HTERT RPE-1 (cell line): ENCODE data around the gene DNAH17.

Experiments
- in situ Hi-C: fragments of 300-500 bp; cut with MboI; formaldehyde crosslinking; loops from 4 replicates; pipeline ENCODE4 v1.14.3; 2020; ENCODE audit warnings: low sequenced_read_pairs

The DNAH17 gene

DNA sequence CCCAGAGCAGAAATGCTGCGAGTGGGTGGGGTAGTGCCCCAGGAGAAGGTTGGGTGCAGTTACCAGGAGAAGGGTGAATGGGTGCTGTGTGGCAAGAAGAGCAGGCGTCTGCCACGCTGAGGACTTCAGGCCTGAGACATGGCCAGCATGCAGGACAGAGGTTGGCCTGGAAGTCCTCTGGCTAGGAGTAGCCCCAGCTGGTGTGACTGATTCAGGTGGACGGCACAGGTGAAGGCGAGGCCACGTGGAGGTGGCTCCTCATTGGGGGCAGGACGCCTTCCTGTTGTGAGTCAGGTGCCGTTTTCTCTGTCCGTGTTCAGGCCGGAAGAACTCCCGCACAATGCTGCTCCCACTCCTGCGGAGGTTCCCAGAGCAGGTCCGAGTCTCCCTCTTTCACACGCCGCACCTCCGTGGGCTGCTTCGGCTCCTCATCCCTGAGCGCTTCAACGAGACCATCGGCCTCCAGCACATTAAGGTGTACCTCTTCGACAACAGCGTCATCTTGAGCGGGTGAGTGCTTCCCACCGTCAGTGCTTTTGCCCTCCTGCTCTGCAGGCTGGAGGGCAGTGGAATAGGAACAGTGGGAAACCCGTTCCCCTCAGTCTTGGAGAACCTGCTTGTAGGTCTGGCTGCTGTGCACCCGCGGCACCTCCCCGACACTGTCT, 178.0 kb downstream of the DNAH17 start:
- in situ Hi-C loops = no loop called here

DNA sequence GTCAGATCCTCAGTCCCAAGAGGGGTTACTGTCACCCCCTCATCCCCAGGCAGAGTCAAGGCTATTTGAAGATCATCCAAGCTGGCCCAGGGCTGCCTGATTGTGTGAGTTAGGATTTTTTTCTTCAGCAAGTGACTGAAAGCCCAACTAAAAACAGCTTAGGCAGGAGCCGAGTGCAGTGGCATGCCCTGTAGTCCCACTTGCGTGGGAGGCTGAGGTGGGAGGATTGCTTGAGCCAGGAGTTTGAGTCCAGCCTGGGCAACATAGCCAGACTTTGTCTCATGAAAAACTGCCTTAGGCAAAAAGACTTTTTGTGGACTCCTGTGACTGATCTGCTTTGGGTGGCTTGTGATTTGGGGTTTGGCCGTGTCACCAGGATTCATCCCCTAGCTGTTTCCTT, 178.8 kb downstream of the DNAH17 start:
- in situ Hi-C loops = no loop called here

DNA sequence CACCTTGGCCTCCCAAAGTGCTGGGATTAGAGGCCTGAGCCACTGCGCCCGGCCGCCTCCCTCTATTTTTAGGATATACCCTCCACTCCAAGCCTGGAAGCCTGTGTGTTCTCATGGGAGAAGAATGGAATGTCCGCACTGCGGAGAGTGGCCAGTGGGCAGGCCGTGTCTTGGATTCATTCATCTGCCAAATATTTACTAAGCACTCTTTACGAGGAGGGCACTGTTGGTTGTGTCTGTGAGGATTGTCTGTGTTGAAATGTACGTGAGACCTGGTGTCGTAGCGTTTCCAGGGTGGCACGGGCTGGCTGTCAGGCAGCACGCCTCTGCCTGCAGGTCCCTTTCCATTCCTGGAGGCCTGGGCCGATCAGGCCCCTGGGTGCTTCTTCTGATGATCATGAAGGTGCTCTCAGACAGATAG, 179.5 kb downstream of the DNAH17 start:
- in situ Hi-C loops = no loop called here

- in situ Hi-C loops = no loop called here
Observed at GRCh38 chr17:78396441-78397337, 180.5 kb downstream of the DNAH17 start.

DNA sequence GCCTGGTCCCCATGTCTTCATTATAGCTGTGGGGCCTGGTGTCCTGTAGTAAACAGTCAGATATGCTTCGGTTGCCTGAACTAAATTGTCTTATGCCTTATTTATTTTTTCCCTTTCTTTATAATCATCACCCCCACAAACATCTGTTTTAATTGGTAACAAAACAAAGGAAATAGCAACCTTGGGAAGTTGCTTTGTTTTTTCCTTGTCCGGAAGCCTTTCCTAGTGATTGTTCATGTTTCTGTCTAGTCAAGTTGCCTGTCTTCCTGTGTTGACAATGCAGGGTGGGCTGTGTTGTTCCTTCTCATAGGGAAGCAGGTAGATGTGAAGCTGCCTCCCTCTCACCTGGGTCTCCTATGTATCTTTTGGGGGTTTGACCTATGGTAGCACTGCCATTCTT, 182.0 kb downstream of the DNAH17 start:
- in situ Hi-C loops = no loop called here

GRCh38 chr17:78394209-78394608, 183.0 kb downstream of the DNAH17 start:
- in situ Hi-C loops = no loop called here

GRCh38 chr17:78393575-78393974, 183.6 kb downstream of the DNAH17 start:
- in situ Hi-C loops = no loop called here

- in situ Hi-C loops = no loop called here
Observed at GRCh38 chr17:78392295-78392694, 184.9 kb downstream of the DNAH17 start.

GRCh38 chr17:78391843-78392242, 185.4 kb downstream of the DNAH17 start:
- in situ Hi-C loops = no loop called here

DNA sequence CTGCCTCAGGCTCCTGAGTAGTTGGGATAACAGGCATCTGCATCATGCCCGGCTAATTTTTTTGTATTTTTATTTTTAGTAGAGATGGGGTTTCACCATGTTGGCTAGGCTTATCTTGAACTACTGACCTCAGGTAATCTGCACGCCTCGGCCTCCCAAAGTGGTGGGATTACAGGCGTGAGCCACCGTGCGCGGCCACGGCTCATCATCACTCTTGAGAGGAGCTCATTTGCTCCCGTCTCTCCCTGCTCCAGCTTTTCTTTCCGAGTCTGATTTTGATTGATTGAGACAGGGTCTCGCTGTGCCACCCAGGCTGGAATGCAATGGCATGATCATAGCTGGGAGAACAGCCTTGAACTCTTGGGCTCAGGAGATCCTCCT, 186.2 kb downstream of the DNAH17 start:
- in situ Hi-C loops = no loop called here

- in situ Hi-C loops = no loop called here
Observed at GRCh38 chr17:78390241-78391050, 186.8 kb downstream of the DNAH17 start.

DNA sequence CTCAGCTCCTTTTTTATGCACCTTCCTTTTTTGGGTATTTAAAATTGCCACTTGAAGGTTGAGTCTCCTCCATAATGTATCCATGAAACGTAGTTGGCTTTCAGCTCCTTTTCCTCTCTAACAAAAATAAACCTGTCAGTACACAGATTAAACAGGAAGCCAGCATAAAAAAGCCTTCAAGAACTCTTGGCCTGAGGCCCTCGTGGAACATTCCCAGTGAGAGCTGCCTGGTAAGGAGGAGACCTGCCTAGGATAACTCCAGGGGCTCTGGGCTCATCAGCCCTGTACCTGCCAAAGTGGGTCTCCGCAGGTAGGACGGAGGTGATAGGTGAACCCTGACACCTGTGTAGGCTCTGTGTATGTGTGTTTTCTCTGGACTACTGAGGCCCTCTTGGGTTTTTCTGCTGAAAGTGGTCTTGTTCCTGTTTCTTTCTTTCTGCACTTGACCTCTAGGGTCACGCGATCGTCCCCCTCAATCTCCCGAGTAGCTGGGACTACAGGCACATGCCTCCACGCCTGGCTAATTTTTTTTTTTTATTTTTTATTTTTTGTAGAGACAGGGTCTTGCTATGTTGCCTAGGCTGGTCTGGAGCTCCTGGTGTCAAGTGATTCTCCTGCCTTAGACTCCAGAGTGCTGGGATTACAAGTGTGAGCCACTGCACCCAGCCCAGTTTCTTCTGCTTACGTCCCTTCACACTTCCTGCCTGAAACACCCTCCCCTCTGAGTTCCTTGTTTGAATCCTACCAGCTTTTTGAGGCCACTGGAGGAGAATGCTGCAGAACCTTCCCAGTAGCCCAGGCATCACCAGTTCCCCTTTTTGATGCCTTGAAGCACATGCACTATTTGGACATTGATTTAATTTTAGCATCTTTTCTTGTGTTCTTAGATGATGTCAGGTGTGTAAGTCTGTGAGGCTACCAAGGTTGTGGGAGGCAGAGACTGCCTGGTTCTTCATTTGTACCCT, 188.9 kb downstream of the DNAH17 start:
- in situ Hi-C loops = no loop called here

DNA sequence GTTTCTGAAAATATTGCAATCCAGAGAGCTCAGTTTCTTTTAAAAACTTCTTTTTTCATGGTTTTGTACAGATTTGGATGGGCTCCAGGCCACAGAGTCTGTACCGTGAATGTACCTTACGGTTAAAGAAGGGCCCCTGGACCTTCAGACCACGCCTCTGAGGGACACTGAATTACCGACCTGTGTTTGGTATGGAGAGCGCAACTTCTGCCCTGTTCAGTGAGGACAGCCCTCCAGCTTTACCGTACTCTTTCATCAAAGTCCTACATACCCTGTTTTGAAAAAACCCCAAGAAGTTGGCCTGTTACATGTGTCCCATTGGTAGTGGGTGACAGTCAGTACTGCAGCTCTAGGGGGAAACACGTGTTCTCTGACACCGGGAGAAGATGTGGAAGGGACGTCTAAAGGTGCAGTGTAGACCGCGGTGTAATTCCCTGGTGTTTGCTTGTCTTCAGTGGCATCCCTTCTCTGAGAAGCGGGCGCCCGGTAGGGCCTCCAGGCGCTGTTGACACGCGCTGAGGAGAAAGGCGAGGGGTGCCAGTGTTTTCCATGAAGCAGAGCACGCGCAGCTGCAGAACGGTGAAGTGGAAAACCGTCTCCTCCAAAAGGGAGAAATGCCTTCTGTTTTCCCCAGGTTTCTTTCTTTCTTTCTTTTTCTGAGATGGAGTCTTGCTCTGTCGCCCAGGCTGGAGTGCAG, 192.6 kb downstream of the DNAH17 start:
- in situ Hi-C loops = no loop called here

- in situ Hi-C loops = no loop called here
Observed at GRCh38 chr17:78383725-78384471, 193.3 kb downstream of the DNAH17 start.

DNA sequence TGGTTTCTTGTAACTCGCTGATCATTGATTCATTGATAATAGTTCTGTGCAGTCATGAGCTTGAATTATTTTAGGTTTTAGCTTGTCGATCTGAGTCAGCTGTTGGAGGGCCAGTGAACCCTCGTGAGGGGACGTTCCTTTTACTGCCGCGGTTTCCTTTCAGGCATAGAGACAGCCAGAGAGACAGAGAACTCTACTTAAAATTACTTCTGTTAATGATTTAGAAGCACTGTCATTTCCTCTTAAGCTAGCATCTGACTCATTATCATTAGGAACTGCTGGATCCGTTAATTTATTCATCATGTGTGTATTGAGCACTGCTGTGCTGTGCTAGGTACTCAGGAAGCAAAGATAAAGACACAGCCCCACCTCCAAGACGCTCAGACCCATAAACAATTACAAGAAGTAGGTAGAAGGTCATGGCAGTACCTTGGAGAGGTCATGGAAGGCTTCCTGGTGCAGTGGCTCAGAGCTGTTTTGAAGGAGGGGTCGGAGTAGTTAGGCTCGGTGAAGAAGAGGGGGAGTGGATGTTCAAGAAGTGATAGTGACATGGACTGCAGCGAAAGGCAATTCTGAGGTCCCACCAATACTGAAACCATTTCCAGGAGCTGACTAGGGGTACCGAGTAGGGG, 195.5 kb downstream of the DNAH17 start:
- in situ Hi-C loops = no loop called here

GRCh38 chr17:78380370-78380769, 196.8 kb downstream of the DNAH17 start:
- in situ Hi-C loops = no loop called here

DNA sequence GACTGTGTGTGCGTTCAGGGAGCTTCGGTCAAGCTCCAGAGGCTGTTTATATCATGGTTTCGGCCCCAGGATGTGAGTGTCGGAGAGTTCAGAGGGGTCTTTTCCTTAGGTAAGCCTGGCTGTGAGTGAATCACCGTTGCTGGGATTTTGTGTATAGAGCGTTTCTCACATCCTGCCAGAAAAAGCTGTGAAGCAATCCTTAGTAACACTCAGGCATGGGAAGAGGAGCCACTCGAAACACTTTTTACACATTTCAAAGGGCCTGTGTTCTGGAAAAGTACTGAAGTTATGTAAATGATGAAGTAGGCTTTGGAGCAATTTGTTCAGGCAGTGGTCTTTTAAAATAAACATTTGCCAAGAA, 198.1 kb downstream of the DNAH17 start:
- in situ Hi-C loops = no loop called here

- in situ Hi-C loops = no loop called here
Observed at GRCh38 chr17:78378225-78379130, 198.7 kb downstream of the DNAH17 start, which contains the start of gene PGS1. Gene PGS1, plus strand, starts transcription at chr17:78378649. Its CDS starts 17 bp downstream, at chr17:78378666.
